Stimulated activated effector memory CD8-positive, alpha-beta T cell treated with anti-CD3 and anti-CD28 coated beads, Interleukin-12 subunit alpha, Interleukin-12 subunit beta, amount 100 ng/mL, for 72 hours (primary cell): ENCODE results near the gene HSPBAP1.

Experiments used
- ATAC-seq: fragments of 150-1000 bp; cut with Tn5 transposase; 2 replicates; pipeline ENCODE4 v1.10.0; 2021
- DNase-seq, 2 donors: peaks; one replicate each; pipeline ENCODE4 v3.0.0; 2021 to 2022; ENCODE audit warnings: low spot score in 2 of 2
- H3K27ac Mint-ChIP-seq: one replicate; pipeline ENCODE4 v1.8.0; 2022; ENCODE audit warnings: mild to moderate bottlenecking, mixed read lengths
- H3K36me3 Mint-ChIP-seq: one replicate; pipeline ENCODE4 v1.8.0; 2022; ENCODE audit warnings: mild to moderate bottlenecking, mixed read lengths
- H3K4me1 Mint-ChIP-seq: one replicate; pipeline ENCODE4 v1.8.0; 2022; ENCODE audit warnings: mixed read lengths
- H3K4me3 Mint-ChIP-seq: one replicate; pipeline ENCODE4 v1.8.0; 2022; ENCODE audit warnings: mild to moderate bottlenecking, mixed read lengths
- H3K9me3 Mint-ChIP-seq: one replicate; pipeline ENCODE4 v1.8.0; 2022; ENCODE audit warnings: mixed read lengths

Gene HSPBAP1

GRCh38 chr3:122692674-122693073, 101.0 kb downstream of the HSPBAP1 start:
- Mint-ChIP-seq H3K9me3 (no peaks in the 10 kb centered on the region), H3K27ac (peak overlapping the region; percentile 24), H3K4me1 (peaks cover 20% of the 10 kb centered on the region), H3K4me3 (no peak overlapping the region), H3K36me3 (no peaks in the 10 kb centered on the region)
- DNase-seq = no peak
- no peak for ATAC-seq

DNA sequence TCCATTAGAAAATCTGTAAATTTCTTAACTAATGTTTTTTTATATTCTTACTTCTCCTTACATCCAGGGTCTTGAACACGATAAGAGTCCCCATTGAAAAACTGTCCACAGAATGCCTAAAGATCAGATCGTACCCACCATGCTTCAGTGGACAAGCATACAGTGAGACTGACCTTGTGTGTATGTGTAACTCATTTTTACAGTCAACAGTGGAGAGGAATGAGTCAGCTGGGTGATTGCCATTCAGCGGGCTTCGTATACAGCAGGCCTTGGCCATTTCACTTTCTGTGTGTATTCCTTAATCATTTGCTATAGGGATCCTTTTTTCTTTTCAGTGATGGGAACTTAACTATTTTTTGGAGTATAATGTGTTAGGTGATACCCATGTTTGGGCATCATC, 102.4 kb downstream of the HSPBAP1 start:
- Mint-ChIP-seq H3K36me3 (no peaks in the 10 kb centered on the region), H3K4me3 (no peak overlapping the region), H3K27ac (no peak overlapping the region), H3K4me1 (peaks cover 26% of the 10 kb centered on the region), H3K9me3 (no peaks in the 10 kb centered on the region)
- ATAC-seq = peak; percentile 54
- no peak for DNase-seq

DNA sequence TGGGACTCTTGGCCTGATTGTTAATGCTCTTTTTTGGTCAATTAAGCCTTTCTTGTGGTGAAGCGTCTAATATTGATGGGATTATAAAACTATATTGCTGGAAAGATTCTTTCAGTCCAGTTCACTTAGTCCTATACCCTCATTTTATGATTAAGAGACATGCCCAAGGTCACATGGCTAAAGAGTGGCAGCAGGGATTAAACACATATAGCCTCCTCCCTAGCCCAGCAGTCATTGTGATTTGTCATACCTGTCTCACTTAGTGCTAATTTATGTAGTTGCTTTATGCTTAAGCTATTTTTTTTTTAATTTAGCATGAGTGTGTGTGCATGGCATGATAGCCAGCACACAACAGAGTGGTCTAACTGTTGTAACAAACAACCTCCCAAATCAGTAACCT, 103.5 kb downstream of the HSPBAP1 start:
- peak; percentile 54 for ATAC-seq
- Mint-ChIP-seq H3K4me3 (no peak overlapping the region), H3K4me1 (peaks cover 25% of the 10 kb centered on the region), H3K9me3 (no peaks in the 10 kb centered on the region), H3K36me3 (no peaks in the 10 kb centered on the region), H3K27ac (no peak overlapping the region)
- no peak for DNase-seq
